Anterior cingulate cortex (tissue), 58 donors: Measurements from ENCODE around the gene AKR1B1.

ENCODE experiments used
- DNase-seq, 58 donors: peaks; one replicate each; lab custom pipeline; 2025; lab: John Stamatoyannopoulos, UW

The AKR1B1 gene

DNA sequence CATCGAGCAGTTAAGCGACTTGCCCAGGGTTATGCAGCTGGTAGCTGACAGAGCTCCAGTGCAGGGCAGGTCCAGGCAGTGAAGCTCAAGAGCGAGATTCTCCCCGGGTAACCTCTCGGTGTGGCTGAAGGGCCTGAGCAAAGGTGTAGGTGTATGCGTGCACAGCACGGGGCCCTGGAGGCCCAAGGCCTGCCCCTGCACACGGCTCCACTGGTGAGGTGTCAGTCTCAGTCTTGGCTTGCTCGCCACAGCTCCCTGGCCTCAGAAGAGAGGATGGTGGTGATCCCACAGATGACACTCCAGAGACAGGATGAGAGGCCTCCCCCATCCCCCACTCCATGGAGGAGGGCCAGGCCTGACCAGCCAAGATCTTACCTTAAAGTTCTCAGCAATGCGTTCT, 12.0 kb downstream of the AKR1B1 start:
- DNase-seq: no peak

DNA sequence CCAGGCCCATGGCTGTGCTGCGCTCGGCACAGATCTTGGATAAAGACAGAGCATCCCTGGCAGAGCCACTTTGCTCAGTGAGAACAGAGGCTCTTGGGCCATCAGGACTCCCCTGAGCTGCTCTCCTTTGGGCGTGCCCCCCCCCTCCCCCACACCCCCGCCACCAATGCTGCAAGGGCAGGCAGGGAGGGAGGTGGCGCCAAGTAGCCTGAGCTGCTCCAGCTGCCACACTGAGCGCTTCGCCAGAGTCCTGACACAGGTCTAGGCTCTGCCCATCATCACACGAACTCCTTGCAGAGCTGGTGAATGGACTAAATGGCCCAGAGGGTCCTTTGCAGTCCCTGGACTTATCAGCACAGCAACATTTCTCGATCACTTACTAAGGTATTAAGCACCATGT, 12.5 kb downstream of the AKR1B1 start:
- DNase-seq: no peak

GRCh38 chr7:134444961-134445315, 14.0 kb downstream of the AKR1B1 start:
- no peak for DNase-seq

- peak in 36 of 58 donors; percentile 9 to 63 (median 36) for DNase-seq
These were observed 14.5 kb downstream of the AKR1B1 start for GRCh38 chr7:134444198-134444960.

GRCh38 chr7:134443396-134444070, 15.4 kb downstream of the AKR1B1 start:
- DNase-seq: no peak

DNA sequence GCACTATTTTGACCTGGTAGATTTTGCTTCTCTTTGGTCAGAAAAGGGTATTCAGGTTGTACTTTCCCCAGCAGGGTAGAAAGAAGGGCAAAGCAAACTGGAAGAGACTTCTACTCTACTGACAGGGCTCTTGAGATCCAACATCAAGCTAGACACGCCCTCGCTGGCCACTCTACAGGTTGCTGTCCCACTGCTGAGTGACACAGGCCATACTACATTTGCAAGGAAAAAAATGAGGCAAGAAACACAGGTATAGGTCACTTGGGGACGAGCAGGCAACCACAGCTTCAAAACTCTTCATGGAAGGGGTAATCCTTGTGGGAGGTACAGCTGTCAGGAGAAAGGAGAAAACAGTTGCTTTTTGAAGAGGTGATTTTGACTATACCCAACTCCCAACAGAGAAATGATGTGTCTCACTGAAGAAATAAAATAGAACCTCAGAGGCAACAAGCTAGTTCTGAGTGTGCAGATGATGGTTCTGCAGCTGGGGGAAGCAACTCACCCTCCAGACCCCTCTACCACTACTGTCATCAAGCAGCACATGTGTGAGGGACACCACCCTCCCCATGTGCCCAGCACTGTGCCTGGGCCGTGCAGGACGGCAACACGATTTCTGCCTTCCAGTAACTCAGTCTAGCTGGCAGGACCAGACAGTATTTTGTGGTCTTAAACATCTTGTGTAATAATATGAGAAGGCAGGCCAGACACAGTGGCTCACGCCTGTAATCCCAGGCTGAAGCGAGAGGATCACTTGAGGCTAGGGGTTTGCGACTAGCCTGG, 16.3 kb downstream of the AKR1B1 start:
- no peak for DNase-seq

DNA sequence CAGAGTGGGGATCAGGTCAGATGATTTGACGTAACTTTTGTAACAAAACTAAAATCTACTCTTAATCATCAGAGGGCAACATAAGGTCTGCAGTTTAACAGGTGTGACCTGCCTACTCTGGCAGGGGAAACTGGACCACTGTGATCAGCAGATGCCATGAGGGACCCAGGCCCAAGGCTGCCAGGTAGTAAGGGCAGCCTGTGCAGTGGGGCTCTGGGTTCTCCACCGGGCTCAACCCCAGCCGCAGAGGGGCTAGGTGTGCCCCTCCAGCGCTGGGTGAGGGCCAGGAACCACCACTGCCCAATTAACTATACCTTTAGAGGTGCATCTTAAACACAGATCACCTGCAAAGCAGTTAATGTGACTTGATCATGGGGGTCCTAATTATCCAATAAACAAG, 17.6 kb downstream of the AKR1B1 start:
- DNase-seq: no peak

GRCh38 chr7:134440476-134440875, 18.4 kb downstream of the AKR1B1 start:
- DNase-seq: no peak

GRCh38 chr7:134440067-134440466, 18.8 kb downstream of the AKR1B1 start:
- no peak for DNase-seq

DNA sequence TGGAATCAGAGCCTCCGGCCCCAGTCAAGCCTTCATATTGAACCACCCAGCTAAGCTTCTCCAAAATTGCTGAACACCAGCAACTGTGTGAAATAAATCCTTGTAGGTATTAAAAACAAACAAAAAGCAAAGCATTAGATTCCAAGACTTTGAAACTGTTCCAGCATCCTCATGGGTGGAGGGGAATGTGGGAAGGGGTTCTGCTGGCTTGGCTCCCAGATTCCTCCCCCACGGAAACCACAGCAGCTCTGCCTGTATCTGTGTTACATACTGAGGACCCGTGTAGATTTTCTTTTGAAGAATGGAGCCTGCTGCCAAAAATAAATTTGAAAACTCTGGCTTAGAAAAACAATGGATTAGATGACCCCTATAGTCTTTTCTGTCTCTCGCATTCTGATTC, 20.0 kb downstream of the AKR1B1 start:
- DNase-seq: no peak

GRCh38 chr7:134435161-134435920, 23.6 kb downstream of the AKR1B1 start:
- no peak for DNase-seq

GRCh38 chr7:134434701-134435100, 24.2 kb downstream of the AKR1B1 start:
- no peak for DNase-seq

DNA sequence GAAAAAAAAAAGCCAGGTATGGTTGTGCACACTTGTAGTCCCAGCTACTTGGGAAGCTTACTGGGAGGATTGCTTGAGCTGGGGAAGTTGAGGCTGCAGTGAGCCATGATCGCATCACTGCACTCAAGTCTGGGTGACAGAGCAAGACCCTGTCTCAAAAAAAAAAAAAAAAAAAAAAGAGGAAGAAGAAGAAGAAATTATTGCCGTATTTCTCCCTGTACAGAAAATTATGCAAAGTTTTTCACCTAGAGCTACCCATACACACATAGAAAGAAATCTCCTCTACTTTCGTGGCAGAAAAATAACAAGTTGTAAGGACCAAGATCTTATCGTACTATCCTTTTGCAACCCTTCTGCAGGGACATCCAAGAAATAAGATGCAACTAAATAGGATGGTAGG, 25.5 kb downstream of the AKR1B1 start:
- no peak for DNase-seq

GRCh38 chr7:134432296-134433152, 26.4 kb downstream of the AKR1B1 start:
- peak in 57 of 58 donors; percentile 9 to 86 (median 70) for DNase-seq

GRCh38 chr7:134431815-134432214, 27.1 kb downstream of the AKR1B1 start:
- DNase-seq: no peak

- no peak for DNase-seq
These were observed 29.4 kb downstream of the AKR1B1 start for GRCh38 chr7:134429481-134429880.

DNA sequence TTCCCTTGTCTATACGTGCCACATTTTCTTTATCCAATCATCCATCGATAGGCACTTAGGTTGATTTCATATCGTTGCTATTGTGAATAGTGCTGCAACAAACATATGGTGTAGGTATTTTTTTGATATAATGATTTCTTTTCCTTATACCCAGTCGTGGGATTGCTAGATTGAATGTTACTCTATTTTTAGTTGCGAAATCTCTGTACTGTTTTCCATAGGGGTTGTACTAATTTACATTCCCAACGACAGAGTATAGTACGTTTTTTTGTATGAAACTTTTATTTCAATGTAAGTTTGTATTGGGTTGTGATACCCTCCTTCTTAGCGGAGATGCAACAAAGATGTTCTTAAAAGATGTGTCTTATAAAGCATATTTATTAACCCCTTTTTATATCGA, 30.0 kb downstream of the AKR1B1 start:
- no peak for DNase-seq

GRCh38 chr7:134427896-134428295, 31.0 kb downstream of the AKR1B1 start:
- no peak for DNase-seq

DNA sequence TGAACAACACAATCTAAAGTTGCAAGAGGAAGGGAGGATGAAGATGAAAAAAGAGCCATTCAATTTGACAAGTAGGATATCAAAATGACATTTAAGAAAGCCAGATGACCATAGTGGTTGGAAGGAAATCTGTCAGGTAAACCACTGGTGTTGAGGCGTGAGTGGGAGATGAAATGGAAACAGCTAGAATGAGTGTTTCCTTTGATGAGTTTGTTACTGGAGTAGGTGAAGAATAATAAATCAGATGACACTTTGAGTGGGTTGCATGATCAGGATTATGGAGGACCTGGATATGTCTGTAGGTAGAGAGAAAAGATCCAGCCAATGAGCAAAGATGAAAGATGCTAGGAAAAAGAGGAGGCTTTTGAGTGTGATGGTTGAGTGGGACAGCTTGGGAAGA, 33.1 kb downstream of the AKR1B1 start:
- no peak for DNase-seq

DNA sequence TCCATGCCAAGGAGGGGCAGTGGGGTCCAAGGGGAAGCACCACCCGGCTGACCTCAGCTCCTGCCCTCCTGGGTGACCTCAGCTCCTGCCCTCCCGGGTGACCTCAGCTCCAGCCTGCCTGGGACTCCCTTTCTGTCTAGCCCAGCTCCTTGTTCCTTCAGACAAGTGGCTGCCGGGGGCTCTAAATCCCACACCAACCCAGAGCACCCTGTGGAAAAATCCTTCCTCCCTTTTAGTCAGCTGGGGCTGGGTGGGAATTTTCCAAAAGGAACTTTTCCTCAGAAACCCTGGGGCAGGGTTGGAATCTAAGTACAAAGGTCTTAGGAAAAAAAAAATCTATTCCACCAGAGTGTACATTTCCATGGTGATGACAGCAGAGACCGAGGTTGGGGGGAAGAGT, 36.3 kb downstream of the AKR1B1 start:
- no peak for DNase-seq
